NB4 (cell line): ENCODE measurements around the gene LIN9.

ENCODE experiments used
- DNase-seq: peaks from one replicate; pipeline ENCODE4 v3.0.0; 2010; ENCODE audit warnings: low read depth
- H3K4me3 ChIP-seq: one replicate; pipeline ENCODE4 v1.5.1; 2011; ENCODE audit warnings: mild to moderate bottlenecking, low read depth, low read length, moderate library complexity
- CTCF ChIP-seq: IDR thresholded peaks from one replicate; pipeline ENCODE4 v1.5.1; 2012; ENCODE audit warnings: low read depth, low read length
- MAX ChIP-seq: IDR thresholded peaks from 2 replicates; pipeline ENCODE4 v1.6.1; 2011; ENCODE audit warnings: low read depth, low read length
- MYC ChIP-seq: IDR thresholded peaks from 2 replicates; pipeline ENCODE4 v1.6.1; 2011; ENCODE audit warnings: low read depth, low read length
- POLR2A ChIP-seq: IDR thresholded peaks from 2 replicates; pipeline ENCODE4 v1.6.1; 2011; ENCODE audit warnings: mild to moderate bottlenecking; ENCODE audit not compliant: insufficient read length; ENCODE audit errors: extremely low read depth

LIN9 gene

DNA sequence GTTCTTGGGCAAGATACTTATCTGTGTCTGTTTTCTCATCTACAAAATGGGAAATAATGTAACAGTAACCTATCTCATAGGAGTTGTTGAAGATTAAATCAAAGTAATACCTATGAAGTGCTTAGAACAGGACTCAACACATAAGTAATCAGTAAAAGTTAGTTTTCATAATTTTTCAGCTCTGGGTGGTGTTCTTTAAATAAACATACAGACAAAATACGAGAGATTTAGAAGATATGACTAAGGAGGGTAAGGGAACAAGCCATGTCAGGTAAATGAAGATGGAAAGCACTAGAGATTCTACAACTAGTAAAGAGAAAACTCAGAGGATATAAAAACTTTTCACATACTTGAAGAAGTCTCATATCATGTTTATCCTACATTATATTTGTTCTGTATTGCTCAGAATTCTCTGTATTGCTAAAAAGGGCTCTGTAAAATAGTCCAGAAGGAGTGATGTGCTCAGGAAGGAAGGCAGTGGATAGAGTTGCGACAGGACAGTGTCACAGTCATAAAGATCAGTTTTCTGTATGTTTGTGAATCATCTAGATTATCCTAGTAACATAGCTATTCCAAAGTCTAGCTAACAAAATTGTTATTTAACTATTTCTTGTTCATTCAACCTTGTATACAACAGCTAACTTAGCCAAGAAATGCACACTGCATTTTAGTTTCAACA lies 16.0 kb downstream of the LIN9 start:
- DNase-seq = no peak

DNA sequence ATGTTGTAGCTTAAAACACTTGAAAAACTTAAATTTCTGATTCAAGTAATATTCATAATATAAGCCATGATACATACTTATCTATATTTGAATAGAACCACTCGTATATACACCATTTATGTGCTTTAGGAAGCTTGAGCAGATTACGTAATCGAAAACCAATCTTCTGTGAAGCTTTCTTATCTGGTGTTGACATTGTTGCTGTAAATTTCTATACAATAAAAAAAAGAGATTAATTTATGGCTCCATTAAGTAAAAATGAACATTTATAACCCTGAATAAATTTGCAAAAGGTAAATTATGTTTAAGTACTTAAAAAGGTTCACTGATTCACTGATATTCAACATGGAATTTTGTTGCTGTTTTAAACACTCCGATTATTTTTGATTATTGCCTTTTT lies 21.4 kb downstream of the LIN9 start:
- peak; percentile 21 for DNase-seq
- H3K4me3 ChIP-seq = no peak overlapping the region
- TF ChIP-seq MYC (no peak), CTCF (no peak), POLR2A (no peak), MAX (no peak)

More for the DNA sequence above, 16.0 kb downstream of the LIN9 start:
- no peak for TF ChIP-seq POLR2A
- TF ChIP-seq MAX = no peak
- H3K4me3 ChIP-seq = no peak overlapping the region

GRCh38 chr1:226281058-226281457 lies 27.9 kb downstream of the LIN9 start:
- TF ChIP-seq POLR2A = no peak
- no peak overlapping the region for H3K4me3 ChIP-seq
- DNase-seq = no peak

- DNase-seq = no peak
- no peak overlapping the region for H3K4me3 ChIP-seq
- TF ChIP-seq CTCF = no peak
- no peak for TF ChIP-seq MYC
Measured at GRCh38 chr1:226279498-226279897, 29.5 kb downstream of the LIN9 start.

DNA sequence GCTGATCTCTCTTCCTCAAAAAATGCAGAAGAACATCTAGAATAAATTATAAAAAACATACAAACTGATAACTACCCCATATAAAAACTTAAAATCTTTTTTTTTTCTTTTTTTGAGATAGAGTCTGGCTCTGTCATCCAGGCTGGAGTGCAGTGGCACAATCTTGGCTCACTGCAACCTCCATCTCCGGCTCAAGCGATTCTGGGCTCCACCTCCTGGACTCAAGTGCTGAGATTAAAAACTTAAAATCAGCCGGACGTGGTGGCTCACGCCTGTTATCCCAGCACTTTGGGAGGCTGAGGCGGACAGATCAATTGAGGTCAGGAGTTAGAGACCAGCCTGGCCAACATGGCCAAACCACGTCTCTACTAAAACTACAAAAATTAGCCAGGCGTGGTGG lies 31.1 kb downstream of the LIN9 start:
- no peak for TF ChIP-seq MAX
- no peak for DNase-seq
- no peak overlapping the region for H3K4me3 ChIP-seq

GRCh38 chr1:226276987-226277386 lies 32.0 kb downstream of the LIN9 start:
- DNase-seq = no peak
- no peak overlapping the region for H3K4me3 ChIP-seq
- TF ChIP-seq MAX = no peak
- no peak for TF ChIP-seq CTCF

GRCh38 chr1:226276077-226276682 lies 32.8 kb downstream of the LIN9 start:
- TF ChIP-seq POLR2A = no peak
- TF ChIP-seq CTCF = no peak
- TF ChIP-seq MAX = no peak
- TF ChIP-seq MYC = no peak
- H3K4me3 ChIP-seq = no peak overlapping the region
- no peak for DNase-seq
